Femur (tissue), 1 donor: ENCODE results near the gene PNMA6E.

Experiments
- DNase-seq: peaks from one replicate; pipeline ENCODE4 v3.0.0-alpha.2; 2017

PNMA6E gene

GRCh38 chrX:153434801-153435200, 33.7 kb upstream of the PNMA6E start:
- no peak for DNase-seq

- DNase-seq, result no peak
These were observed 32.7 kb upstream of the PNMA6E start for GRCh38 chrX:153433781-153434285.

DNA sequence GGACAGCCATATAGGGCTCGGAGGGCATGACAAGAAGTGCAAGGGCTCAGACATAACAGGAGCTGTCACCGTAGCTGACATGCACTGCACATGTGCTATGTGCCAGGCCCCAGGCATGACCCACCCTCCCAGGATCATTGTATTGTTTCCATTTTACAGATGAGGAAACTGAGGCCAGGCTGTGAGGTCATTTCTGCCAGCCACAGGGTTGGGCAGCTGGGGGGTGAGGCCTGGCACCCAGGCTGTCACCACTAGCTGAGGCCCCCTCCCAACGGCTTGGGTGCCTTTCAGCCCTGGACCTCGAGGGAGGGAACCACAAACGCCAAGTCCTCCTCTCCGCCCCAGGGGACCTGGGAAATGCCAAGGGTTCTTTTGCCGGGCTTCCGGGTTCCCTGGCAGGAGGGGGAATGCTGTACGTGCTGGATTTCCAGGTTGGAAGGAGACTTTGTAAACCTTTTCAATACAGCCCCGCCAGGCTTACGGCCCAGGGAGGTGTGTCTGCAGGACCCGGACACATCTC, 32.1 kb upstream of the PNMA6E start:
- no peak for DNase-seq

DNA sequence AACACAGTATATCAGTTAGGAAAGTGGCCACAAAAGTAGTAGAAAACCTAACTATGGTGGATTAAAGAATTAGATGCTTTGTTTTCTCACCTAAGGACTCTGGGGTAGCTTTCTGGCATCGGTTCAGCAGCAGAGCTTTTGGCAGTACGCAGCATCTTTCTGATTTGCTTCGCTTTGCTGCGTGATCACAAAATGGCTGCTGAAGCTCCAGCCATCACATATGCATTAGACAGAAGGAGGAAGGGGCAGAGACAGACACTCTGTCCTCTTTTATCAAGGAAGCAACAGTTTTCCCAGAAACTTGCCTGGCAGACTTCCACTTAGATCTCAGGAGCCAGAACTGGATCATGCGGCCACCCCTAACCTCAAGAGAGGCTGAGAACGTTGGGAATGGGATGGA, 29.6 kb upstream of the PNMA6E start:
- DNase-seq, result no peak

- no peak for DNase-seq
These were observed 25.1 kb upstream of the PNMA6E start for GRCh38 chrX:153426204-153426603.

GRCh38 chrX:153423652-153424051, 22.5 kb upstream of the PNMA6E start:
- DNase-seq, result no peak

DNA sequence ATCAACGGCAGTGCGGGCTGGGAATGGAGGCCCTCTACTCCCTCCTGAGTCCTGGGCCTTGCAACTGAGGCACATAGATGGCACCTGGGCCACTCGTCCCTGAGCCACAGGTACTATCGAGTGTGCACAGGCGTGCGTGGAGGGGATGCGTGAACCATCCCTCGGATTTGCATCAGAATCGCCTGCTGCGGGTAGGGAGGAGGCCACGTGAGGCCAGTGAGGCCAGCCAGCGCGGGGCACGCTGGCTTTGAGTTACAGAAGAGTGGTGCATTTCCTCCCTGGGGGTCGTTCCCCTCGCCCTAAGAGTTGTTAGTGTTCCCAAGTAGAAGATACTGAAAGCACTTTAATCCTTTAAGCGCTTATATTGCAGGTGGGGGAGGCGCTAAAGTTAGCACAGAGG, 20.7 kb upstream of the PNMA6E start:
- DNase-seq, result no peak

- no peak for DNase-seq
These were observed 19.9 kb upstream of the PNMA6E start for GRCh38 chrX:153420851-153421599.

- no peak for DNase-seq
These were observed 16.5 kb upstream of the PNMA6E start for GRCh38 chrX:153417637-153418036.

DNA sequence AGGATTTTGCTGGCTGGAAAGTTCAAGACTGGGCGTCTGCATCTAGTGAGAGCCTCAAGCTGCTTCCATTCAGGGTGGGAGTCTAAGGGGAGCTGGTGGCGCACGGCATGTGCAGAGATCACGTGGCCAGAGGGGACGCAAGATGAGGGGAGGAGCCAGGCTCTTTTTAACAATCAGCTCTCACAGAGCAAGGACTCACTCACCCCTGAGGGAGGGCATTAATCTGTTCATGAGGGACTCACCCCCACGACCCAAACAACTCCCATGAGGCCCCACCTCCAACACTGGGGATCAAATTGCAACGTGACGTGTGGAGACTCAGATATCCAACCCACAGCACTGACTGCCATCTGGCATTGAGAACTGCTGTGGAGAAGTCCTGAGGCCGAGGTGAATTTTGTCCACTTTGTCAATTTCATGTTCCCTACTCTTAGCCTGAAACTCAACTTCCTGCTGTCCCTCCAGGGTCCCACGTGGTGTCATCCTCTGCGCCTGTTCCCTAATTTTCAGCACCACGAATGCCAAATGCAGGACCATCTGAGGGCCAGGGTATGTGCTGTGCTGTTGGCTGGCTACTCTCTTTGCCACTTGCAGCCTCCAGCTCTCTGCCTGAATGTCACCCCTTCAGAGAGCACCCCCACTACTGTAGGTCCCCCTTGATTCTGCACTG, 15.8 kb upstream of the PNMA6E start:
- DNase-seq, result no peak

- DNase-seq, result no peak
These were observed 13.8 kb upstream of the PNMA6E start for GRCh38 chrX:153414856-153415510.

- DNase-seq, result no peak
These were observed 12.6 kb upstream of the PNMA6E start for GRCh38 chrX:153413731-153414130.

DNA sequence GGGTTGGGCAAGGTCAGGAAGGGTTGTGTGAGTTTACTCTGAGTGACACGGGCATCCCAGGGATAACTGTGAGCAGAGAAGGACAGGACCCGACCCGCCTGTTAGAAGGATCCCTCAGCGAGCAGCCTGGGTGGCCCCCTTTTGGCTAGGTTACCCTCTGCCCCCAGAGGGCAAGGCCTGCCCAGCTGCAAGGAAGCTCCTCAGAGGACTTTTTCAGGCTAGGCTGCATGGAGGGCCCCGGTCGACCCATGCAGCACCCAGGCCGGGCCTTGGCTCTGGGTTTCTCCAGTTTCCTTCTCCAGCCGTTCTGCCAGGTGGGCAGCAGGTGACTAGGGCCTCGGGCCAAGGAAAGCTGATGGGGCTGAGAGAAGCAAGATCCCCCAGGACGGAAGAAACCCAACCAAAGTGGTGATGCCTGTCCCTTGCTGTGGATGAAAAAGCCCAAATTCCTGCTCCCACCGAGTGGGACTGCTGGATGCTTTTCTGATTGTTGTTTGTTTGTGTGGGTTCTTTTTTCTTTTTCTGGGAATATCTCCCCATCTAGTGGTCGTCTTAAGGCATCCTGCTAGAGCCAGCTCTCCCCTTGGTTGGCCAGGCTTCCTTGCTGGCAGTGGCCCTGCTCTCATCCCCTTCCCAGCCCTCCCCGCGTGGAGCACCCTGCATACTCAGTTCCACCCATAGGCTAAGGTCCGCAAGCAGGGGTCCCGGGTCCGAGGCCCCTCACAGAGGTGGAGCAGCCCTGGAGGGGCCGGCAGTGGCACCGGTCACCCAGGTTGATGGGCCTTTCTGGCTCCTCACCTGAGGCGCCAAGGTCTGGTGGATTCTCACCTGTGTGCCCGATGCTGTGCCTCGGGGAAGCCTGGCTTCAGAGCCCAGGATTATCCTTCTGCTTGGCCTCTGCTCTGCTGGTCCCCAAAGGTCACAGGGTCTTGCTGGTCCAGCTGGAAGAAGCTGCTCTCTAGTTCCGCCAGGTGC, 11.9 kb upstream of the PNMA6E start:
- no peak for DNase-seq

DNA sequence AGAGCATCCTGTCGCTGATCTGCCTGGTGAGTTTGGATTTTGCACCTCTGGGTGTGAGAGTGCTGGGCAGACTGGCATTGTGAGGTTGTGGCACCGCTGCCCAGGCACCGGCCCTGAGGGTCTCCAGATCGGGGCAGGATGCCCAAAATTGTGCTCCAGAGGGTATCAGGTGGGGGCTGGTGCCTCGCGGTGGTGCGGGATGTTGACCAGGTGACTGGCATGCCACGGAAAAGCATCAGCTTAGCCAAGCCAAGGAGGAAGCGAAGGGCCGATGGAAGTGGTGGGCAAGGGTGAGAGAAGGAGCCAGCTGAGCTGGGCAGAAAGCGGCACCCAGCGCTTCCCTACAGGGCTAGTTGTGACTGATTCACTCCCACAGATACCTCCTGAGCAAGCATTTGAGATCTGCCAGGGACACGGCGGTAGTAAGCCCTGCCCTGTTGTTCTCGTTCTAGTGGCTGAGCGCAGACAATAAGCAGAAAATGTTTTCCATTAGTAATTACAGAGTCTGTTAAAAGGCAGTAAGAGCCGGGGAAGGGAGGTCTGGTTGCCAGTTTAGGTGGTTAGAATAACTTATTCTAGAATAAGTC, 10.9 kb upstream of the PNMA6E start:
- DNase-seq, result no peak

GRCh38 chrX:153411255-153411987, 10.3 kb upstream of the PNMA6E start, which contains the start of gene ZFP92:
ZFP92 (plus strand) TSS chrX:153411472; CDS start chrX:153418323, 6,851 bp downstream.
- peak; percentile 36 for DNase-seq

DNA sequence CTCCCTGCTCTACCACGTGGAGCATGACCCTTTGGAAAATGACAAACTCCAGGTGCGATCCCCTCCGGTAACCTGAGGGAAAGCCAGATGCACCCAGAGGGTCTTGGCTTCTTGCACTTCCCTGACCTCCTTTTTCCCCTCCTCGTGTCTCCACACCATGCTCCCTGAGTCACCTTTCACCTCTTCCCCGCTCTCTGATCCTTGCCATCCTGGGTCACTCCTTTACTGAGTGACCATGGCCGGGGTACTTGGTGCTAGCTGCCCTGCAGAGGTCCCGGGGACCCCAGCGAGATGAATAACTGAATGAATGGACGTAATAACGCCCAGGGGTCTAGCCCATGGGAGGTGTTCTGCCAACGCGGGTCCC, 9.7 kb upstream of the PNMA6E start:
- no peak for DNase-seq

- no peak for DNase-seq
These were observed 9.2 kb upstream of the PNMA6E start for GRCh38 chrX:153410373-153410772.

DNA sequence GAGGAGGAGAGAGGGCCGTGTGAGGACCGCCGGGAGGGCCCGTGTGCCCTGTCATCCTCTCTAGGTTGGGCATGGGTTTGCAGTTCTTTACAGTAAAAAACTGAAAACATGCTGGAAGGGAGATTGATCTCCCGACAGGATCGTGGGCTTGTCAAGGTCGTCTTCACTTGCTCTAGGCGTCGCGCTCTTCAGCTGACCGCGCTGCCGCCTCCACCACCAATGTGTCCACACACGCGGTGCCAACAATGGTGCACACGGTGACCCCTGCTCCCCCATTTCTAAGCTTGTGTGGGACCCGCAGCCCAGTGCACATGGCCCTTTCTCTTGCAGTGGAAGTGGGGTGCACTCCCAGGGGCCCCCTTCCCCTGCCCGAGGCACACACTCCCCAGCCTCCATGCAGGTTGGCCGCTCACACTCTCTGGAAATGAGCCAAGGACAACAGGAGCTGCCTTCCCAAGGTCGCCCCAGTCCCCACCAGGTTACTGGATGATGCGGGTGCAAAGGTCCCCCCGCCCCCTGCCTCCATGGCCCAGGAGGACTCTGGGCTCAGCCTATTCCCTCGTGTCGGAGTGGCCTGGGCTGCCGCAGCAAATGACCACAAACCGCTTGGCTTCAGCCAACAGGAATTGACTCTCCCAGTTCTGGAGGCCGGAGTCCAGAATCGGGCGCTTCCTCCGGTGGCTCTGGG, 8.4 kb upstream of the PNMA6E start:
- peak; percentile 14 for DNase-seq

DNA sequence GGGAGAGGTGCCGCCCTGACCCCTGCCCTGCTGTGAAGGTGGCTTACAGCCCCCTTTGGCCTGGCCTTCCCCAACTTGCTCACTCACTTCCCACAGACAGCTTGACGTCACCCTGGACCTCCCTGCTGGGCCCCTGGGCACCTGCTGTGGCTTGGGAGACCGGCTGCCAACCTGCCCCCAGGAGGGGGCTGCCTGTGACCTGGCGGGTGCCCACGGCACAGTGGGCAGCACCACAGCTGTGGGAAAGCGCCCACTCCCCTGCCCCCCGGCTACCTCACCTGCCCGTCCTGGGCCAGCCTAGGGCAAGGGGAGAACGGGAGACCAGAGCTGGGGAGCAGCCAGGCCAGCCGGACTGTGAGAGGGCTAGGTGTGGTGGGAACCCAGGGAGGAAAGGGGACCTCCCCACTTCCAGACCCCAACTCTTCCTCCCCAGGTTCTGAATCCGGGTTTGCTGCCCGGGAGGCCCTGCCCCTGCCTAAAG, 7.8 kb upstream of the PNMA6E start:
- peak; percentile 13 for DNase-seq

DNA sequence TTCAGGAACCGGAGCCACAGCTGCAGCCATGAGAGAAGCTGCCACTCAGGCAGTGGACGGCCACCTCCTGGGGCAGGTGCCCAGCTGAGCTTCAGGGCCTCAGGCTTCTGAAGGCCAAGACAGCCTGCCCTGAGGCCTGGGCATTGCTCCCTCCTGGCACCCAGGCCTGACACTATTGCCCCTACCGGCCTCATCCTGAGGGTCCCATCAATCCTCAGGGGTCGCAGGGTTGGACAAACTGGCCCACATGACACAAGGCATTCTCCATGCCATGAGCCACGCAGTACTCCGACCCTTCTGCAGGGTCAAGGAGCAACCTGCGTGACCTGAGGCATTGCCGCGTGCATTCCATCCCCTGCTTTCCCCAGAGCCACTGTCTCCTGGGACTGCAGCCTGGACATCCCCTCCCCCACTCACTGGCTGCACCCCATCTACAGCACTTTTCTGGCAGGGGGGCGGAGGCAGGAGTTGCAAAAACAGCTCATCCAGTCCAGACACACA, 7.1 kb upstream of the PNMA6E start:
- DNase-seq, result peak; percentile 15
